GM12878 (cell line): ENCODE results near the gene TTLL11. TPM values are rescaled to one million over a fixed set of nuclear protein-coding genes. Genes with fewer than 3 reads are reported as not detected.

Source experiments
- ATAC-seq: fragments of 200-7000 bp; cut with Tn5 transposase; 3 replicates; pipeline ENCODE4 v1.9.1; 2020; ENCODE audit warnings: mild to moderate bottlenecking, moderate library complexity
- BruUV-seq: library from RNA; stranded (reverse); fragments of 400-500 nt; replicated peaks from 2 replicates; lab custom pipeline; 2021; lab: Mats Ljungman, UMichigan
- CTCF ChIA-PET: fragments of 300-600 bp; sonication (Branson Sonifier 250); formaldehyde crosslinking; extraction: SDS; loops from one replicate; lab custom pipeline; 2021; ENCODE audit warnings: inconsistent platforms; lab: Yijun Ruan, JAX
- POLR2A ChIA-PET: fragments of 350-600 bp; formaldehyde crosslinking; extraction: SDS; loops from one replicate; lab custom pipeline; 2021; ENCODE audit warnings: inconsistent platforms; lab: Charles Lee
- RAD21 ChIA-PET: fragments of 300-600 bp; sonication (Branson Sonifier 250); formaldehyde crosslinking; loops from one replicate; lab custom pipeline; 2023; ENCODE audit warnings: antibody characterized with exemption; ENCODE audit not compliant: unreplicated experiment; lab: Charles Lee
- SMC1A ChIA-PET: fragments of 300-600 bp; sonication (Branson Sonifier 250); formaldehyde crosslinking; loops from one replicate; lab custom pipeline; 2023; ENCODE audit not compliant: unreplicated experiment, uncharacterized antibody; lab: Charles Lee
- DNase-seq: peaks from one replicate; pipeline ENCODE4 v3.0.0-alpha.2; 2011; ENCODE audit warnings: low read depth, low spot score
- FAIRE-seq: peaks from 3 replicates; lab custom pipeline; 2011; peaks lifted over from hg19 to GRCh38; lab: Jason Lieb, UNC
- H2AFZ ChIP-seq: 2 replicates; pipeline ENCODE4 v1.6.0; 2011; ENCODE audit warnings: low read depth, low read length, control low read depth; ENCODE audit not compliant: control insufficient read depth
- H3K27ac ChIP-seq: 2 replicates; pipeline ENCODE4 v1.5.1; 2011; ENCODE audit warnings: control low read depth; ENCODE audit not compliant: control insufficient read depth, insufficient read depth
- H3K27me3 ChIP-seq, 2 experiments: replicated peaks in 1 of 2; 2 replicates each; pipeline versions ENCODE4 v1.6.0 to v1.6.1; 2011; ENCODE audit warnings: low read length in 1 of 2; ENCODE audit not compliant: control insufficient read depth in 2 of 2, insufficient read depth in 2 of 2
- H3K36me3 ChIP-seq, 2 experiments: 2 replicates each; pipeline ENCODE4 v1.5.1; 2011; ENCODE audit warnings: low read length in 1 of 2; ENCODE audit not compliant: control insufficient read depth in 2 of 2, insufficient read depth in 2 of 2
- H3K4me1 ChIP-seq: 2 replicates; pipeline ENCODE4 v1.6.1; 2011; ENCODE audit warnings: mild to moderate bottlenecking, low read length, moderate library complexity, mixed read lengths; ENCODE audit not compliant: control insufficient read depth, insufficient read depth
- H3K4me2 ChIP-seq: 2 replicates; pipeline ENCODE4 v1.6.0; 2011; ENCODE audit warnings: control low read depth; ENCODE audit not compliant: control insufficient read depth, insufficient read depth
- H3K4me3 ChIP-seq: fragments of 200-600 bp; sonication (generic); 2 replicates; pipeline ENCODE4 v1.5.1; 2016
- H3K79me2 ChIP-seq: 2 replicates; pipeline ENCODE4 v1.6.0; 2011; ENCODE audit warnings: low read length; ENCODE audit not compliant: control insufficient read depth, insufficient read depth
- H3K9ac ChIP-seq: 2 replicates; pipeline ENCODE4 v1.8.0; 2011; ENCODE audit warnings: low read length, control low read depth, mixed read lengths; ENCODE audit not compliant: control insufficient read depth, insufficient read depth
- H3K9me3 ChIP-seq: replicated peaks from 3 replicates; pipeline ENCODE4 v1.5.1; 2011; ENCODE audit warnings: mild to moderate bottlenecking, low read length; ENCODE audit not compliant: control insufficient read depth, insufficient read depth
- H4K20me1 ChIP-seq: 2 replicates; pipeline ENCODE4 v1.6.0; 2011; ENCODE audit not compliant: control insufficient read depth, insufficient read depth
- DPF2 ChIP-seq: fragments of 450-650 bp; IDR thresholded peaks from 2 replicates; pipeline ENCODE4 v1.6.1; 2017; ENCODE audit warnings: mild to moderate bottlenecking
- POLR2AphosphoS5 ChIP-seq: IDR thresholded peaks from 2 replicates; pipeline ENCODE4 v1.6.1; 2011; ENCODE audit warnings: mild to moderate bottlenecking, low read length, inconsistent platforms
- RAD21 ChIP-seq: IDR thresholded peaks from 2 replicates; pipeline ENCODE4 v1.6.1; 2011; ENCODE audit warnings: mild to moderate bottlenecking, low read depth, low read length, moderate library complexity; ENCODE audit not compliant: insufficient read depth
- RUNX3 ChIP-seq: IDR thresholded peaks from 2 replicates; pipeline ENCODE4 v1.6.1; 2012; ENCODE audit warnings: low read length, inconsistent platforms
- SMC3 ChIP-seq: IDR thresholded peaks from 2 replicates; pipeline ENCODE4 v1.6.1; 2011; ENCODE audit warnings: low read length, improper control_type of control experiment, borderline replicate concordance
- WGBS: methylation state at CpG from one replicate; pipeline ENCODE4 v1.1.6; 2016; ENCODE audit warnings: low lambda C conversion rate; ENCODE audit not compliant: insufficient replicate concordance, insufficient coverage; ENCODE audit errors: missing lambda C conversion rate; 5-methylcytosine and 5-hydroxymethylcytosine counted together
- in situ Hi-C: fragments of 300-500 bp; cut with MboI; formaldehyde crosslinking; loops from 9 replicates; pipeline ENCODE4 v1.14.3; 2018; ENCODE audit warnings: mixed read lengths
- intact Hi-C: fragments of 100-400 bp; cut with micrococcal nuclease; formaldehyde crosslinking; loops from one replicate; pipeline ENCODE4 v1.14.2; 2022; ENCODE audit not compliant: unreplicated experiment
- polyA plus RNA-seq, 11 experiments: library from polyadenylated mRNA; depleted of rRNA in 4 of 11; unstranded in 6 of 11; stranded (reverse) in 5 of 11; fragments of >200 nt; fragmentation: Nextera tagmentation in 4 of 11; fragmentation: Illumina TruSeq in 1 of 11; extraction: Ambion mirVana in 4 of 11; extraction: Trizol in 1 of 11; gene quantifications; 1 replicate in 1 of 11; 2 replicates in 10 of 11; pipeline versions ENCODE4 v1.2.1 to v1.2.3, GENCODE V29; 2011 to 2016; ENCODE audit warnings: inconsistent platforms in 2 of 11, missing spikeins in 2 of 11, low read depth in 1 of 11
- total RNA-seq, 4 experiments: library from RNA; depleted of rRNA in 3 of 4; stranded (reverse); fragments of >200 nt in 3 of 4; fragmentation: Illumina TruSeq in 1 of 4; extraction: Trizol in 1 of 4; gene quantifications; 2 replicates each; pipeline versions ENCODE4 v1.2.1 to v1.2.3, GENCODE V29; 2013 to 2021
- TF ChIP-seq, protein P1 (sequence below), 3 experiments: IDR thresholded peaks in 2 of 3; conservative IDR thresholded peaks in 1 of 3; 2 replicates each; pipeline ENCODE4 v1.5.1; 2011; ENCODE audit warnings: low read depth in 3 of 3, low read length in 3 of 3, mild to moderate bottlenecking in 3 of 3, control low read depth in 2 of 3, moderate library complexity in 2 of 3, inconsistent platforms in 1 of 3, mixed read lengths in 1 of 3; ENCODE audit not compliant: control insufficient read depth in 2 of 3, insufficient read depth in 1 of 3; ENCODE audit errors: extremely low read depth in 1 of 3

TTLL11 gene
- total and polyA plus RNA-seq, 10 of the 15 experiments (the other 5 are each of a cell fraction or from before 2014, with no cell fraction given), result 1.2 to 3.7 (median 2.9) TPM

DNA sequence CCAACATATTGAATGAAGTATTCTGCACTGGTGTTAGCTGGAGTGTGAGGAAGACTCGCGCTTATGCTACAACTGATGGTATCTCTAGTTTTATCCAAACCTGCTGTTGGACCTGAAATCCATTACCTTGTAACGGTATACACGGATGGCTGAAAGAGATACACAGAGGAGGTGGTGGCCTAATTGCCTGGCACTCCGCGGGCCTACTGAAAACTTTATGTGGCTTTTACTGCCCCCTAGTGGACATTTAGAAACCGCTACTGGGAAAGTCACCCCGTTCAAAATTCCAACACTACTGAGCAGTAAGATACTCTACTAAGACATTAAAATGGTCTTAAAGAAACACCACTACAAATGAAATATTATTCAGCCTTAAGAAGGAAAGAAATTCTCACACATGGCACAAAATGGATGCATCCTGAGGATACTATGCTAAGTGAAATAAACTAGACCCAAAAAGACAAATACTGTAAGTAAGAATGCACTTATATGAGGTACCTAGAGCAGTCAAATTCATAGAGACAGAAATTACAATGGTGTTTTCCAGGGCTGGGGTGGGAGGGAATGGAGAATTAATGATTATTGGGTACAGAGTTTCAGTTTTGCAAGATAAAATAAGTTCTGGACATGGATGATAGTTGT lies 100.4 kb downstream of the TTLL11 start:
- Histone ChIP-seq H3K79me2 (no peaks in the 10 kb centered on the region), H3K4me2 (no peak overlapping the region), H3K36me3 (no peaks in the 10 kb centered on the region), H2AFZ (no peak overlapping the region), H3K27ac (no peak overlapping the region), H3K4me3 (no peak overlapping the region), H3K9me3 (no peaks in the 10 kb centered on the region), H3K9ac (no peak overlapping the region), H3K4me1 (no peaks in the 10 kb centered on the region), H4K20me1 (no peaks in the 10 kb centered on the region; the same call in 1 of the 2 replicates), H3K27me3 (no peaks in the 10 kb centered on the region)
- RAD21 ChIA-PET, result no interaction called here
- CTCF ChIA-PET, result interaction anchor here (0.7 to 2.1 kb wide), 4 partner anchors 305 to 851 kb away, joined by 3 to 8 read pairs (median 4); no protein-coding TSS in a partner anchor
- peak; percentile 62 for TF ChIP-seq RUNX3
- TF ChIP-seq DPF2, result no peak
- no peak for TF ChIP-seq POLR2AphosphoS5
- TF ChIP-seq RAD21, result peak; percentile 79
- TF ChIP-seq, protein P1, sequence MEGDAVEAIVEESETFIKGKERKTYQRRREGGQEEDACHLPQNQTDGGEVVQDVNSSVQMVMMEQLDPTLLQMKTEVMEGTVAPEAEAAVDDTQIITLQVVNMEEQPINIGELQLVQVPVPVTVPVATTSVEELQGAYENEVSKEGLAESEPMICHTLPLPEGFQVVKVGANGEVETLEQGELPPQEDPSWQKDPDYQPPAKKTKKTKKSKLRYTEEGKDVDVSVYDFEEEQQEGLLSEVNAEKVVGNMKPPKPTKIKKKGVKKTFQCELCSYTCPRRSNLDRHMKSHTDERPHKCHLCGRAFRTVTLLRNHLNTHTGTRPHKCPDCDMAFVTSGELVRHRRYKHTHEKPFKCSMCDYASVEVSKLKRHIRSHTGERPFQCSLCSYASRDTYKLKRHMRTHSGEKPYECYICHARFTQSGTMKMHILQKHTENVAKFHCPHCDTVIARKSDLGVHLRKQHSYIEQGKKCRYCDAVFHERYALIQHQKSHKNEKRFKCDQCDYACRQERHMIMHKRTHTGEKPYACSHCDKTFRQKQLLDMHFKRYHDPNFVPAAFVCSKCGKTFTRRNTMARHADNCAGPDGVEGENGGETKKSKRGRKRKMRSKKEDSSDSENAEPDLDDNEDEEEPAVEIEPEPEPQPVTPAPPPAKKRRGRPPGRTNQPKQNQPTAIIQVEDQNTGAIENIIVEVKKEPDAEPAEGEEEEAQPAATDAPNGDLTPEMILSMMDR (IDR thresholded peaks at IDR 0.05 in 2 of 3, conservative IDR thresholded peaks at IDR 0.05 in 1 of 3; ENCODE audit: control insufficient read depth in 2 of 3, extremely low read depth in 1 of 3, insufficient read depth in 1 of 3, low read depth in 3 of 3, low read length in 3 of 3), result peak; percentile 59 to 76 (median 65)
- TF ChIP-seq SMC3, result peak; percentile 69; the same call in 1 of the 2 replicates
- POLR2A ChIA-PET, result no interaction called here
- intact Hi-C loops (loop anchor here (1.0 to 2.0 kb wide), 3 partner anchors 248 to 446 kb away; no protein-coding TSS in a partner anchor), in situ Hi-C loops (loop anchor here (5.0 kb wide), 2 partner anchors 305 to 445 kb away; no protein-coding TSS in a partner anchor)
- FAIRE-seq (peak; percentile 88), DNase-seq (no peak), ATAC-seq (peak; percentile 94)
- WGBS, result 0% methylated on average over 8 of the region's 8 CpGs
- SMC1A ChIA-PET, result interaction anchor here (1.0 kb wide), 1 partner anchor 303 kb away, joined by 3 read pairs; no protein-coding TSS in a partner anchor
- no TSS peak for BruUV-seq
